Right atrium auricular region (tissue), 2 donors: ENCODE data around the gene KCNAB1. TPM values are rescaled to one million over a fixed set of nuclear protein-coding genes. Genes with fewer than 3 reads are reported as not detected.

Experiments used
- DNase-seq: peaks from one replicate; pipeline ENCODE4 v3.0.0-alpha.2; 2019; ENCODE audit warnings: low spot score
- H3K27ac ChIP-seq, 2 donors: fragments of 200-600 bp; sonication (generic); 1 replicate in 1 of 2; 2 replicates in 1 of 2; pipeline ENCODE4 v1.5.1; 2016 to 2019
- H3K27me3 ChIP-seq, 2 donors: fragments of 200-600 bp; sonication (generic); one replicate each; pipeline versions ENCODE4 v1.5.1 to v1.6.0; 2017 to 2019
- H3K36me3 ChIP-seq: fragments of 200-600 bp; sonication (generic); one replicate; pipeline ENCODE4 v1.5.1; 2016
- H3K4me1 ChIP-seq, 2 donors: fragments of 200-600 bp; sonication (generic); one replicate each; pipeline versions ENCODE4 v1.5.1 to v1.6.0; 2017 to 2019
- H3K4me3 ChIP-seq, 2 donors: fragments of 200-600 bp; sonication (generic); 1 replicate in 1 of 2; 2 replicates in 1 of 2; pipeline ENCODE4 v1.5.1; 2017 to 2019; ENCODE audit warnings: mild to moderate bottlenecking in 1 of 2, moderate library complexity in 1 of 2
- H3K9me3 ChIP-seq, 2 donors: fragments of 200-600 bp; sonication (generic); one replicate each; pipeline ENCODE4 v1.5.1; 2019
- CTCF ChIP-seq, 2 donors: fragments of 200-600 bp; sonication (generic); IDR thresholded peaks; one replicate each; pipeline ENCODE4 v1.5.1; 2019; ENCODE audit warnings: antibody characterized with exemption in 2 of 2
- total RNA-seq, 2 donors: library from RNA; depleted of rRNA; stranded (reverse); fragments of >200 nt; gene quantifications; one replicate each; pipeline ENCODE4 v1.1.0, GENCODE V29; 2016

KCNAB1 gene
- total RNA-seq, 2 donors from 2014 or later, result 2.0 to 3.2 TPM

GRCh38 chr3:156259896-156260295 is 139.5 kb downstream of the KCNAB1 start:
- DNase-seq, result no peak
- no peak overlapping the region for H3K4me3 ChIP-seq
- no peaks in the 10 kb centered on the region for H3K27me3 ChIP-seq
- no peak for TF ChIP-seq CTCF (IDR thresholded peaks at IDR 0.05)
- H3K27ac ChIP-seq, result no peak overlapping the region
- no peaks in the 10 kb centered on the region for H3K36me3 ChIP-seq
- no peaks in the 10 kb centered on the region for H3K4me1 ChIP-seq
- no peaks in the 10 kb centered on the region for H3K9me3 ChIP-seq

- H3K27ac ChIP-seq, result no peak overlapping the region
- H3K4me3 ChIP-seq, result no peak overlapping the region
- H3K36me3 ChIP-seq, result no peaks in the 10 kb centered on the region
- TF ChIP-seq CTCF (IDR thresholded peaks at IDR 0.05), result no peak
- H3K27me3 ChIP-seq, result no peaks in the 10 kb centered on the region
- no peak for DNase-seq
- H3K9me3 ChIP-seq, result no peaks in the 10 kb centered on the region
- no peaks in the 10 kb centered on the region for H3K4me1 ChIP-seq
Observed at GRCh38 chr3:156260331-156260730, 140.0 kb downstream of the KCNAB1 start.

- no peak for DNase-seq
- H3K4me1 ChIP-seq, result no peaks in the 10 kb centered on the region
- no peak for TF ChIP-seq CTCF (IDR thresholded peaks at IDR 0.05)
- H3K9me3 ChIP-seq, result no peaks in the 10 kb centered on the region
- no peak overlapping the region for H3K27ac ChIP-seq
- H3K36me3 ChIP-seq, result no peaks in the 10 kb centered on the region
- H3K4me3 ChIP-seq, result no peak overlapping the region
- H3K27me3 ChIP-seq, result no peaks in the 10 kb centered on the region
Observed at GRCh38 chr3:156264771-156265170, 144.4 kb downstream of the KCNAB1 start.

GRCh38 chr3:156271508-156271907 is 151.1 kb downstream of the KCNAB1 start:
- no peak for TF ChIP-seq CTCF (IDR thresholded peaks at IDR 0.05)
- Histone ChIP-seq H3K9me3 (no peaks in the 10 kb centered on the region), H3K4me1 (no peaks in the 10 kb centered on the region), H3K4me3 (no peak overlapping the region), H3K27me3 (no peaks in the 10 kb centered on the region), H3K27ac (no peak overlapping the region), H3K36me3 (no peaks in the 10 kb centered on the region)
- DNase-seq, result no peak

GRCh38 chr3:156271995-156272719 is 151.8 kb downstream of the KCNAB1 start:
- no peak for TF ChIP-seq CTCF (IDR thresholded peaks at IDR 0.05)
- Histone ChIP-seq H3K9me3 (no peaks in the 10 kb centered on the region), H3K27me3 (no peaks in the 10 kb centered on the region), H3K36me3 (no peaks in the 10 kb centered on the region), H3K27ac (no peak overlapping the region), H3K4me3 (no peak overlapping the region), H3K4me1 (no peaks in the 10 kb centered on the region)
- no peak for DNase-seq
